ENCODE data around the gene AK4.

DNA sequence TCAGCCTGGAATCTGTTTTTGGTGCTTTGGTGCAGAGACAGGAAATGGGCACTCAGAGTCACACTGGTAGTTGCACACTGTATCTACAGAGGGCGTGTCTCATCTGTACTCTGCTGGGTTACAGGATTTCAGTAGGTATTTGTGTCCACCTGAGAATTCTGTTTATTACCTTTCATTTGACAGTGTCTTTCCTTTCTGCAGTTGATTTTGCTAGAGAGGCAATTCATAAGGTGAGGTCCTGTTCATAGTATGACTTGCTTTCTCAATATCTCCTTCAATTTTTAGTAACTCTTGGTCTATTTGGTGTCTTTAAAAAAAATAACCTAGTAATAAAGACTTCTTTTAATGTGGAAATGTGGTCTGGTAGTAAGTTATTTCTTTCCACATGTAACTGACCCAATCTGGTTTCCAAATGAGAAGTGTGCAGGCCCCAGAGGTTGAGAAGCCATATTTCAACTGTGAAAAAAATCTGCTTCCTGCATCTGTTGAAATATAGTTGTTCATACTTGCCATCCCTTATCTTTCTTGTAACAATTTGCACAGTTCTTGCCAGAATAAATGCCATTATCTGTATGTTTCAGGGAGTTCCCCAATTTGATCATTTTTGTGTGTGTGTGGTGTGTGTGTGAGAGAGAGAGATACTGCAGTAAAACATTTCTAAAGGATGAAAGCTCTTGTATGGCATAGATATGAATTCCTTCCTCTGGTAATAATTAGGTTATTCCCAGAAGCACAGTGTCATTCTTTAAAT is 82.9 kb downstream of the AK4 start:
- TF ChIP-seq, protein P1, sequence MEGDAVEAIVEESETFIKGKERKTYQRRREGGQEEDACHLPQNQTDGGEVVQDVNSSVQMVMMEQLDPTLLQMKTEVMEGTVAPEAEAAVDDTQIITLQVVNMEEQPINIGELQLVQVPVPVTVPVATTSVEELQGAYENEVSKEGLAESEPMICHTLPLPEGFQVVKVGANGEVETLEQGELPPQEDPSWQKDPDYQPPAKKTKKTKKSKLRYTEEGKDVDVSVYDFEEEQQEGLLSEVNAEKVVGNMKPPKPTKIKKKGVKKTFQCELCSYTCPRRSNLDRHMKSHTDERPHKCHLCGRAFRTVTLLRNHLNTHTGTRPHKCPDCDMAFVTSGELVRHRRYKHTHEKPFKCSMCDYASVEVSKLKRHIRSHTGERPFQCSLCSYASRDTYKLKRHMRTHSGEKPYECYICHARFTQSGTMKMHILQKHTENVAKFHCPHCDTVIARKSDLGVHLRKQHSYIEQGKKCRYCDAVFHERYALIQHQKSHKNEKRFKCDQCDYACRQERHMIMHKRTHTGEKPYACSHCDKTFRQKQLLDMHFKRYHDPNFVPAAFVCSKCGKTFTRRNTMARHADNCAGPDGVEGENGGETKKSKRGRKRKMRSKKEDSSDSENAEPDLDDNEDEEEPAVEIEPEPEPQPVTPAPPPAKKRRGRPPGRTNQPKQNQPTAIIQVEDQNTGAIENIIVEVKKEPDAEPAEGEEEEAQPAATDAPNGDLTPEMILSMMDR (IDR thresholded peaks at IDR 0.05): no peak
- TF ChIP-seq, protein P2, sequence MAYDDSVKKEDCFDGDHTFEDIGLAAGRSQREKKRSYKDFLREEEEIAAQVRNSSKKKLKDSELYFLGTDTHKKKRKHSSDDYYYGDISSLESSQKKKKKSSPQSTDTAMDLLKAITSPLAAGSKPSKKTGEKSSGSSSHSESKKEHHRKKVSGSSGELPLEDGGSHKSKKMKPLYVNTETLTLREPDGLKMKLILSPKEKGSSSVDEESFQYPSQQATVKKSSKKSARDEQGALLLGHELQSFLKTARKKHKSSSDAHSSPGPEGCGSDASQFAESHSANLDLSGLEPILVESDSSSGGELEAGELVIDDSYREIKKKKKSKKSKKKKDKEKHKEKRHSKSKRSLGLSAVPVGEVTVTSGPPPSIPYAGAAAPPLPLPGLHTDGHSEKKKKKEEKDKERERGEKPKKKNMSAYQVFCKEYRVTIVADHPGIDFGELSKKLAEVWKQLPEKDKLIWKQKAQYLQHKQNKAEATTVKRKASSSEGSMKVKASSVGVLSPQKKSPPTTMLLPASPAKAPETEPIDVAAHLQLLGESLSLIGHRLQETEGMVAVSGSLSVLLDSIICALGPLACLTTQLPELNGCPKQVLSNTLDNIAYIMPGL (CRISPR knock-in tag; IDR thresholded peaks at IDR 0.05): no peak
